ENCODE measurements around the gene FRMD5. TPM values are rescaled to one million over a fixed set of nuclear protein-coding genes. Genes with fewer than 3 reads are reported as not detected.

Gene FRMD5
- total RNA-seq, 1 experiment from 2014 or later = 3.9 TPM

GRCh38 chr15:43913941-43914340, 281.1 kb downstream of the FRMD5 start:
- H3K23me2 ChIP-seq (ENCODE audit: insufficient read length, low read depth, low read length, poor library complexity, severe bottlenecking) = no peaks in the 10 kb centered on the region
- H3K27me3 Mint-ChIP-seq (ENCODE audit: low read depth) = no peaks in the 10 kb centered on the region
- H3K9me3 ChIP-seq (ENCODE audit: control insufficient read depth, low read depth, low read length) = no peaks in the 10 kb centered on the region
- H2BK120ac ChIP-seq (ENCODE audit: low read depth, low read length, poor library complexity, severe bottlenecking) = no peak overlapping the region
- H4K8ac ChIP-seq (replicated peaks; ENCODE audit: insufficient read length, low read depth, low read length) = no peak overlapping the region
- no peak overlapping the region for H4K5ac ChIP-seq (ENCODE audit: insufficient read length, low read depth, low read length)
- H3K18ac ChIP-seq (ENCODE audit: insufficient read length, low read depth, low read length) = no peak overlapping the region
- H3K9me3 Mint-ChIP-seq = no peaks in the 10 kb centered on the region
- H3K4me1 ChIP-seq (ENCODE audit: insufficient read depth, low read length) = 0 out of 2 replicates have a peak, but pooled peaks cover 2% of the 10 kb centered on the region
- H3K27ac Mint-ChIP-seq = no peak overlapping the region
- no peak overlapping the region for H3K4me2 ChIP-seq (ENCODE audit: insufficient read depth, insufficient read length, low read length)
- no peaks in the 10 kb centered on the region for H3K79me1 ChIP-seq (ENCODE audit: insufficient read depth, low read depth, low read length, poor library complexity, severe bottlenecking)
- no peak overlapping the region for H2BK5ac ChIP-seq (ENCODE audit: insufficient read length, low read length)
- H3K27ac ChIP-seq (ENCODE audit: insufficient read length, low read depth, low read length) = no peak overlapping the region
- no peak overlapping the region for H3K56ac ChIP-seq (ENCODE audit: insufficient read length, low read depth, low read length)
- H2BK15ac ChIP-seq (ENCODE audit: low read depth, low read length) = no peak overlapping the region
- no peak overlapping the region for H3K23ac ChIP-seq (ENCODE audit: insufficient read length, low read depth, low read length)
- H3K36me3 Mint-ChIP-seq (ENCODE audit: insufficient read depth in 1 of 3, low read depth in 3 of 3) = peaks cover 11 to 17% (median 13%) of the 10 kb centered on the region in 3 experiments; a peak in 6 of 7 replicates
- TF ChIP-seq CTCF (conservative IDR thresholded peaks at IDR 0.05) = no peak
- no peak overlapping the region for H2AFZ ChIP-seq (ENCODE audit: low read length)
- DNase-seq = no peak
- no peak overlapping the region for H3T11ph ChIP-seq (ENCODE audit: low read length)
- H3K4me1 Mint-ChIP-seq = peaks cover 12% of the 10 kb centered on the region in 2 experiments
- no peak overlapping the region for H3K4ac ChIP-seq (ENCODE audit: low read depth, low read length)
- H3K14ac ChIP-seq (ENCODE audit: insufficient read depth, low read length) = no peak overlapping the region
- no peaks in the 10 kb centered on the region for H3K79me2 ChIP-seq (ENCODE audit: insufficient read depth, low read length)
- H2AK5ac ChIP-seq (ENCODE audit: insufficient read length, low read length) = no peak overlapping the region
- H3K4me3 Mint-ChIP-seq = no peak overlapping the region
- H4K91ac ChIP-seq (ENCODE audit: insufficient read length, low read depth, low read length) = no peak overlapping the region
- no peak overlapping the region for H2BK12ac ChIP-seq (ENCODE audit: insufficient read length, low read depth, low read length)
- no peak overlapping the region for H3K9ac ChIP-seq (ENCODE audit: extremely low read depth, insufficient read length, low read length)
- H2BK20ac ChIP-seq (ENCODE audit: low read depth, low read length, poor library complexity, severe bottlenecking) = no peak overlapping the region
- WGBS (ENCODE audit: extremely low coverage, insufficient read length, low lambda C conversion rate) = no CpG with 5 or more reads among the region's 1 CpG
- no peaks in the 10 kb centered on the region for H4K20me1 ChIP-seq (ENCODE audit: control insufficient read depth, insufficient read depth, insufficient read length)
- no peaks in the 10 kb centered on the region for H3K27me3 ChIP-seq (ENCODE audit: insufficient read depth, low read length)
